ENCODE data around the gene GSTCD. TPM values are rescaled to one million over a fixed set of nuclear protein-coding genes. Genes with fewer than 3 reads are reported as not detected.

GSTCD gene
- total and polyA plus RNA-seq, 9 of the 15 experiments (the other 6 are each of a cell fraction or from before 2014, with no cell fraction given): 4.5 to 36.3 (median 16.0) TPM

- TF ChIP-seq ZNF785 (CRISPR knock-in tag; IDR thresholded peaks at IDR 0.05) (no peak), SIN3A (IDR thresholded peaks at IDR 0.05; ENCODE audit: borderline replicate concordance in 2 of 2, control insufficient read depth in 1 of 2, low read depth in 2 of 2, low read length in 2 of 2) (no peak)
- CTCF ChIA-PET (ENCODE audit: low intra/inter-chr PET ratio): no interaction called here
- Histone ChIP-seq H3K27me3 (ENCODE audit: control insufficient read depth in 2 of 2, insufficient read depth in 2 of 2, low read length in 2 of 2) (no peaks in the 10 kb centered on the region), H3K79me2 (ENCODE audit: control insufficient read depth, insufficient read depth, low read length) (no peaks in the 10 kb centered on the region), H3K27ac (ENCODE audit: extremely low read depth, low read depth, low read length) (no peak overlapping the region), H3K4me1 (replicated peaks in 1 of 2; ENCODE audit: control insufficient read depth in 2 of 2, insufficient read depth in 2 of 2, low read length in 2 of 2) (no peaks in the 10 kb centered on the region; a peak in 1 of 5 replicates), H3K4me3 (no peak overlapping the region), H3K4me2 (ENCODE audit: insufficient read depth, low read length) (no peak overlapping the region), H2AFZ (ENCODE audit: low read depth, low read length) (no peak overlapping the region), H3K9ac (ENCODE audit: insufficient read depth in 1 of 2, low read depth in 2 of 2, low read length in 2 of 2) (no peak overlapping the region), H4K20me1 (replicated peaks; ENCODE audit: control insufficient read depth, insufficient read depth, low read length) (no peaks in the 10 kb centered on the region), H3K9me3 (replicated peaks; ENCODE audit: control insufficient read depth, insufficient read depth, low read depth, low read length) (no peaks in the 10 kb centered on the region), H3K36me3 (ENCODE audit: control insufficient read depth, insufficient read depth, low read length) (no peaks in the 10 kb centered on the region), H3K9me1 (ENCODE audit: control insufficient read depth, insufficient read depth, low read length) (no peaks in the 10 kb centered on the region)
- in situ Hi-C loops (cut with MboI) (no loop called here), intact Hi-C loops (cut with micrococcal nuclease) (no loop called here)
- FAIRE-seq (no peak), ATAC-seq (no peak), DNase-seq (ENCODE audit: extremely low read depth in 1 of 4, low spot score in 3 of 4) (no peak)
- WGBS (ENCODE audit: insufficient coverage, low coverage, missing lambda C conversion rate): 85% methylated on average over 1 of the region's 1 CpG
- POLR2A ChIA-PET: no interaction called here
- BruUV-seq (replicated peaks): no TSS peak
Observed at GRCh38 chr4:105805501-105806120, 97.0 kb downstream of the GSTCD start.

- H3K4me3 ChIP-seq: no peak overlapping the region
- no peak overlapping the region for H3K9ac ChIP-seq (ENCODE audit: insufficient read depth in 1 of 2, low read depth in 2 of 2, low read length in 2 of 2)
- POLR2A ChIA-PET: no interaction called here
- TF ChIP-seq SAFB2 (IDR thresholded peaks at IDR 0.05; ENCODE audit: borderline replicate concordance, low read depth, low read length, severe bottlenecking) (no peak), TAL1 (IDR thresholded peaks at IDR 0.05) (no peak), POLR2AphosphoS5 (IDR thresholded peaks at IDR 0.05; ENCODE audit: control insufficient read depth, insufficient read depth, low read depth, low read length) (no peak)
- no peak overlapping the region for H2AFZ ChIP-seq (ENCODE audit: low read depth, low read length)
- H3K27me3 ChIP-seq (ENCODE audit: control insufficient read depth in 2 of 2, insufficient read depth in 2 of 2, low read length in 2 of 2): no peaks in the 10 kb centered on the region
- no peaks in the 10 kb centered on the region for H3K79me2 ChIP-seq (ENCODE audit: control insufficient read depth, insufficient read depth, low read length)
- H3K9me3 ChIP-seq (replicated peaks; ENCODE audit: control insufficient read depth, insufficient read depth, low read depth, low read length): no peaks in the 10 kb centered on the region
- intact Hi-C loops (cut with micrococcal nuclease) (no loop called here), in situ Hi-C loops (cut with MboI) (no loop called here)
- BruUV-seq (replicated peaks): no TSS peak
- ATAC-seq (no peak), DNase-seq (ENCODE audit: extremely low read depth in 1 of 4, low spot score in 3 of 4) (no peak), FAIRE-seq (no peak)
- no peaks in the 10 kb centered on the region for H3K9me1 ChIP-seq (ENCODE audit: control insufficient read depth, insufficient read depth, low read length)
- H4K20me1 ChIP-seq (replicated peaks; ENCODE audit: control insufficient read depth, insufficient read depth, low read length): no peaks in the 10 kb centered on the region
- no peak overlapping the region for H3K4me2 ChIP-seq (ENCODE audit: insufficient read depth, low read length)
- whole genome bisulfite sequencing (ENCODE audit: insufficient coverage, low coverage, missing lambda C conversion rate): 83% methylated on average over 2 of the region's 2 CpGs
- H3K4me1 ChIP-seq (replicated peaks in 1 of 2; ENCODE audit: control insufficient read depth in 2 of 2, insufficient read depth in 2 of 2, low read length in 2 of 2): no peaks in the 10 kb centered on the region; a peak in 1 of 5 replicates
- no peak overlapping the region for H3K27ac ChIP-seq (ENCODE audit: extremely low read depth, low read depth, low read length)
- CTCF ChIA-PET (ENCODE audit: low intra/inter-chr PET ratio): no interaction called here
- H3K36me3 ChIP-seq (ENCODE audit: control insufficient read depth, insufficient read depth, low read length): no peaks in the 10 kb centered on the region
Observed at GRCh38 chr4:105807496-105807895, 98.9 kb downstream of the GSTCD start.
